Naive thymus-derived CD4-positive, alpha-beta T cell (primary cell): ENCODE measurements around the gene ASXL1. TPM values are rescaled to one million over a fixed set of nuclear protein-coding genes. Genes with fewer than 3 reads are reported as not detected.

Experiments
- ATAC-seq: fragments of 150-1000 bp; cut with Tn5 transposase; 2 replicates; pipeline ENCODE4 v1.10.0; 2021; ENCODE audit warnings: mild to moderate bottlenecking, moderate library complexity
- CTCF ChIA-PET: fragments of 350-600 bp; sonication (Branson Sonifier 250); formaldehyde crosslinking; loops from one replicate; lab custom pipeline; 2021; ENCODE audit warnings: antibody characterized with exemption; lab: Charles Lee
- POLR2A ChIA-PET: fragments of 350-600 bp; sonication (Branson Sonifier 250); formaldehyde crosslinking; loops from one replicate; lab custom pipeline; 2021; ENCODE audit warnings: antibody characterized with exemption, inconsistent platforms; lab: Charles Lee
- DNase-seq, 9 donors: peaks; one replicate each; pipeline versions ENCODE4 v3.0.0 to v3.0.0-alpha.2; 2020 to 2022; ENCODE audit warnings: mixed read lengths in 1 of 9
- H3K27ac ChIP-seq: one replicate; pipeline ENCODE4 v1.7.0; 2013; ENCODE audit warnings: mild to moderate bottlenecking, low read depth, low read length, moderate library complexity
- H3K27me3 ChIP-seq, 2 donors: one replicate each; pipeline ENCODE4 v1.7.0; 2013; ENCODE audit warnings: low read length in 2 of 2, mild to moderate bottlenecking in 2 of 2, moderate library complexity in 2 of 2; ENCODE audit not compliant: control insufficient read depth in 2 of 2, insufficient read depth in 2 of 2
- H3K36me3 ChIP-seq, 3 experiments: 1 replicate in 2 of 3; 2 replicates in 1 of 3; pipeline ENCODE4 v1.7.0; 2013; ENCODE audit warnings: low read length in 3 of 3, mild to moderate bottlenecking in 3 of 3, moderate library complexity in 1 of 3; ENCODE audit not compliant: insufficient read depth in 3 of 3, control insufficient read depth in 2 of 3
- H3K4me1 ChIP-seq, 2 donors: one replicate each; pipeline ENCODE4 v1.7.0; 2013; ENCODE audit warnings: low read length in 2 of 2, mild to moderate bottlenecking in 2 of 2, moderate library complexity in 1 of 2; ENCODE audit not compliant: control insufficient read depth in 2 of 2, insufficient read depth in 2 of 2
- H3K4me3 ChIP-seq: 2 replicates; pipeline ENCODE4 v1.7.0; 2013; ENCODE audit warnings: mild to moderate bottlenecking, low read length
- H3K9me3 ChIP-seq, 3 experiments: 1 replicate in 2 of 3; 2 replicates in 1 of 3; pipeline ENCODE4 v1.7.0; 2013; ENCODE audit warnings: low read length in 3 of 3; ENCODE audit not compliant: control insufficient read depth in 2 of 3
- H3K27ac Mint-ChIP-seq, 9 donors: one replicate each; pipeline ENCODE4 v1.8.0; 2020 to 2022; ENCODE audit warnings: mixed read lengths in 9 of 9, mild to moderate bottlenecking in 8 of 9, moderate library complexity in 5 of 9, inconsistent platforms in 2 of 9
- H3K27me3 Mint-ChIP-seq, 5 donors: one replicate each; pipeline ENCODE4 v1.8.0; 2021 to 2022; ENCODE audit warnings: mixed read lengths in 5 of 5, mild to moderate bottlenecking in 1 of 5
- H3K36me3 Mint-ChIP-seq, 5 donors: one replicate each; pipeline ENCODE4 v1.8.0; 2020 to 2022; ENCODE audit warnings: mixed read lengths in 5 of 5, mild to moderate bottlenecking in 3 of 5, inconsistent platforms in 1 of 5
- H3K4me1 Mint-ChIP-seq, 7 donors: one replicate each; pipeline ENCODE4 v1.8.0; 2020 to 2022; ENCODE audit warnings: mixed read lengths in 7 of 7, mild to moderate bottlenecking in 3 of 7, inconsistent platforms in 1 of 7
- H3K4me3 Mint-ChIP-seq, 10 donors: one replicate each; pipeline ENCODE4 v1.8.0; 2020 to 2022; ENCODE audit warnings: mild to moderate bottlenecking in 10 of 10, mixed read lengths in 10 of 10, moderate library complexity in 6 of 10, inconsistent platforms in 2 of 10
- H3K9me3 Mint-ChIP-seq, 11 donors: one replicate each; pipeline ENCODE4 v1.8.0; 2020 to 2022; ENCODE audit warnings: mixed read lengths in 11 of 11, mild to moderate bottlenecking in 4 of 11, inconsistent platforms in 1 of 11, moderate library complexity in 1 of 11
- intact Hi-C, 2 donors: fragments of 100-400 bp; cut with micrococcal nuclease; formaldehyde crosslinking; loops; one replicate each; pipeline ENCODE4 v1.15.1; 2023
- polyA plus RNA-seq, 2 donors: library from polyadenylated mRNA; unstranded; fragments of 300-500 nt; fragmentation: Illumina TruSeq; gene quantifications; one replicate each; pipeline ENCODE4 v1.2.3, GENCODE V29; 2021
- total RNA-seq, 6 experiments: library from RNA in 5 of 6; stranded (reverse) in 5 of 6; gene quantifications; 1 replicate in 5 of 6; 2 replicates in 1 of 6; pipeline ENCODE4 v1.2.3 and lab custom pipeline; 2021 to 2026

The ASXL1 gene
- total and polyA plus RNA-seq, 7 experiments from 2014 or later: 14.7 to 200 (median 147) TPM

DNA sequence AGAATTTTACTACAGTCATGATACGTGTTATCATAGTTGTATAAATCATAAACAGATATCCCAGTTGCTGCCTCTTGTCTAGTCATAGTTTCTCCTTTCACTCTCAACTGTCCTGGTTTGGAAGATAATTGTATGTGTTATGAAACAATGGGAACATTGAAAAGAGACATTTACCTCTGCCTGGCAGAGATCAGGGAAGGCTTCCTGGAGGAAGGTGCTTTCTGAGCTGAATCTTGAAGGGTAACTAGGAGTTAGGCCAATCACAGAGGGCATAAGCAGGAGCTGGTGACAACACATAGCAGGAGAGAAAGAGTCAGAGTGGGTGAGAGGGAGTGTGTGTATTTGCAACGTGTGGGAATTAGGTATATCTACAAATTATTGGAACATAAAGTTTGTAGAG is 5.4 kb downstream of the ASXL1 start:
- peaks cover 69 to 93% (median 84%) of the 10 kb centered on the region in 7 donors for H3K4me1 Mint-ChIP-seq
- ATAC-seq (no peak), DNase-seq (no peak)
- no peak overlapping the region for H3K4me3 ChIP-seq
- H3K27ac ChIP-seq: peak overlapping the region; percentile 4
- peaks cover 22 to 57% of the 10 kb centered on the region in 2 donors for H3K4me1 ChIP-seq
- H3K27me3 Mint-ChIP-seq: no peaks in the 10 kb centered on the region
- intact Hi-C loops: no loop called here
- peaks cover 0 to 5% (median 0%) of the 10 kb centered on the region in 3 experiments for H3K36me3 ChIP-seq
- peak overlapping the region; percentile 6 to 95 (median 63) for H3K4me3 Mint-ChIP-seq
- CTCF ChIA-PET: interaction anchor here (0.6 to 1.2 kb wide), 2 partner anchors 289 to 292 kb away, joined by 3 read pairs; no protein-coding TSS in a partner anchor
- H3K36me3 Mint-ChIP-seq: peaks cover 0 to 20% (median 5%) of the 10 kb centered on the region in 5 donors
- no peaks in the 10 kb centered on the region for H3K9me3 Mint-ChIP-seq
- peak overlapping the region; percentile 14 to 95 (median 71) for H3K27ac Mint-ChIP-seq
- POLR2A ChIA-PET: interaction anchor here (0.5 to 0.6 kb wide), 2 partner anchors 26 to 192 kb away, joined by 5 read pairs; no protein-coding TSS in a partner anchor
- no peaks in the 10 kb centered on the region for H3K9me3 ChIP-seq
- no peaks in the 10 kb centered on the region for H3K27me3 ChIP-seq

DNA sequence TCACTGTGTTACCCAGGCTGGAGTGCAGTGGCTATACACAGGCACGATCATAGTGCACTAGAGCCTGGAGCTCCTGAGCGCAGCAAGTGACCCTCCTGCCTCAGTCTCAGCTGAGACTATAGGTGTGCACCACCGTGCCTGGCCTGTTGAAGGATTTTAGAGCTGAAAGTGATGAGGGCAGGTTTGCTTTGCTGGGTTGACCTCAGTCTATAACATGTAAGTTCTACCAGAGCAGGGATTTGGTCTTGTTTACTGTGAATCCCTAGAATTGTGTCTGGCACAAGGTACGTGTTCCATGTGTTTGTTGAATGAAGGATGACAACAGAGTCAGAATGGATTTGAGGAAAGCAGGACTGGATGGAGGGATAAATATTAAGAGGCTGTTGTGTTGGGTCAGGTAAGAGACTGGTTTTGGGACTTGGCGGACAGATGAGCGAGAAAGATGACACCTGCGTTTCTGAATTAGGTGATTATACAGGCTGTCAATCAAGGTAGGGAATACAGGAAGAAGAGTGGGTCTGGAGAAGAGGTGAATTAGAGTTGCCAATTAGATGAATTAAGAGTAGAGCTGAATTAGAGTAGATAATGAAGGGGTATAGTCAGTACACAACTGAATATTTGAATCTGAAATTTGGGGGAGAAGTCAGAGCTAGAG is 6.5 kb downstream of the ASXL1 start:
- Mint-ChIP-seq H3K36me3 (peaks cover 0 to 18% (median 0%) of the 10 kb centered on the region in 5 donors), H3K27me3 (no peaks in the 10 kb centered on the region), H3K9me3 (no peaks in the 10 kb centered on the region), H3K4me1 (peaks cover 69 to 95% (median 86%) of the 10 kb centered on the region in 7 donors), H3K4me3 (peak overlapping the region in 9 of 10 donors; percentile 1 to 49 (median 35)), H3K27ac (peak overlapping the region; percentile 0 to 51 (median 13))
- H3K27ac ChIP-seq: no peak overlapping the region
- H3K4me3 ChIP-seq: no peak overlapping the region
- H3K4me1 ChIP-seq: peaks cover 22 to 57% of the 10 kb centered on the region in 2 donors
- ChIA-PET POLR2A (interaction anchor here (0.6 to 0.8 kb wide), 2 partner anchors 43 to 67 kb away, joined by 3 to 5 read pairs; no protein-coding TSS in a partner anchor), CTCF (interaction anchor here (0.8 kb wide), 1 partner anchor 23 kb away, joined by 3 read pairs; no protein-coding TSS in a partner anchor)
- no peaks in the 10 kb centered on the region for H3K9me3 ChIP-seq
- intact Hi-C loops: no loop called here
- H3K36me3 ChIP-seq: peaks cover 0 to 7% (median 5%) of the 10 kb centered on the region in 3 experiments
- no peaks in the 10 kb centered on the region for H3K27me3 ChIP-seq
- DNase-seq: no peak
- ATAC-seq: no peak

DNA sequence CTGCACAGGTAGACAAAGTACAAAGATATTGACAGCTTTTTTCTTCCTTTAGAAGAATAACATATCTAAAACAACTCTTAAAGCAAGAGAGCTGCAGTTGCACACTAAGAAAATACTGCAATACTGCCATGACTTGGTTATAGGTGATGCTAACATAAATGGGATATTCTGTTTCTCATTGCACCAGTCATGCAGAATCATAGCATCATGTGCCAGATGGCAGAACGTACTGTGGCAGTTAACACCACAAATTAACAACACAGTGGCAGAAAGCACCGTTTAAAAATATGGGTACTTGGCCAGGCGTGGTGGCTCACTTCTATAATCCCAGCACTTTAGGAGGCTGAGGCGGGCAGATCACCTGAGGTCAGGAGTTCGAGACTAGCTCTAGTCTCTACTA is 7.4 kb downstream of the ASXL1 start:
- peaks cover 0 to 10% (median 5%) of the 10 kb centered on the region in 3 experiments for H3K36me3 ChIP-seq
- Mint-ChIP-seq H3K4me1 (peaks cover 60 to 86% (median 78%) of the 10 kb centered on the region in 7 donors), H3K27me3 (no peaks in the 10 kb centered on the region), H3K36me3 (peaks cover 0 to 15% (median 0%) of the 10 kb centered on the region in 5 donors), H3K27ac (peak overlapping the region in 6 of 9 donors; percentile 0 to 51 (median 24)), H3K4me3 (peak overlapping the region in 5 of 10 donors; percentile 8 to 45 (median 35)), H3K9me3 (no peaks in the 10 kb centered on the region)
- H3K4me3 ChIP-seq: no peak overlapping the region
- no peak for DNase-seq
- CTCF ChIA-PET: no interaction called here
- ATAC-seq: no peak
- intact Hi-C loops: no loop called here
- H3K27me3 ChIP-seq: no peaks in the 10 kb centered on the region
- POLR2A ChIA-PET: interaction anchor here (0.8 kb wide), 1 partner anchor 42 kb away, joined by 3 read pairs; no protein-coding TSS in a partner anchor
- peaks cover 22 to 57% of the 10 kb centered on the region in 2 donors for H3K4me1 ChIP-seq
- no peaks in the 10 kb centered on the region for H3K9me3 ChIP-seq
- peak overlapping the region; percentile 18 for H3K27ac ChIP-seq

DNA sequence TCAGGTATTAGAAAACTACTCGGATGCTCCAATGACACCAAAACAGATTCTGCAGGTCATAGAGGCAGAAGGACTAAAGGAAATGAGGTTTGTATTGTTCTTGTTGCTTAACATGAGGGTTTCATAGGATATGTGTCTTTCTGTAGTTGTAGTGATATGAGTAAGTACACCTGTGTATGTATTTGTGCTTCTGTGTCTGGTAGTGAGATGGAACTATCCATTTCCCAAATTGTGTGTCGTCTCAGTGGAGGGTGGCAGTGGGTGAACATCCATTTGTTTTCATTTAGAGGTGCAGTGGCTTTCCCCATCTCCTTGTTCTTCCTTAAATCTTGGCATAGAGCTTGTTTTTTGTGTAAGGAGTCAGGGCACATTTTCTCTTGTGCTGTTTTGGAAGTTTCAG is 8.2 kb downstream of the ASXL1 start:
- Mint-ChIP-seq H3K27ac (peak overlapping the region in 8 of 9 donors; percentile 3 to 82 (median 39)), H3K27me3 (no peaks in the 10 kb centered on the region), H3K4me1 (peaks cover 54 to 78% (median 71%) of the 10 kb centered on the region in 7 donors), H3K4me3 (peak overlapping the region in 7 of 10 donors; percentile 0 to 35 (median 5)), H3K9me3 (no peaks in the 10 kb centered on the region), H3K36me3 (peaks cover 0 to 16% (median 0%) of the 10 kb centered on the region in 5 donors)
- no peak for ATAC-seq
- POLR2A ChIA-PET: interaction anchor here (0.8 kb wide), 1 partner anchor 220 kb away, joined by 3 read pairs; no protein-coding TSS in a partner anchor
- H3K36me3 ChIP-seq: peaks cover 0 to 14% (median 5%) of the 10 kb centered on the region in 3 experiments
- DNase-seq: no peak
- no peak overlapping the region for H3K4me3 ChIP-seq
- H3K4me1 ChIP-seq: peaks cover 22 to 49% of the 10 kb centered on the region in 2 donors
- CTCF ChIA-PET: interaction anchor here (1.0 kb wide), 1 partner anchor 10 kb away, joined by 3 read pairs; no protein-coding TSS in a partner anchor
- intact Hi-C loops: no loop called here
- H3K27ac ChIP-seq: no peak overlapping the region
- no peaks in the 10 kb centered on the region for H3K9me3 ChIP-seq
- H3K27me3 ChIP-seq: no peaks in the 10 kb centered on the region

DNA sequence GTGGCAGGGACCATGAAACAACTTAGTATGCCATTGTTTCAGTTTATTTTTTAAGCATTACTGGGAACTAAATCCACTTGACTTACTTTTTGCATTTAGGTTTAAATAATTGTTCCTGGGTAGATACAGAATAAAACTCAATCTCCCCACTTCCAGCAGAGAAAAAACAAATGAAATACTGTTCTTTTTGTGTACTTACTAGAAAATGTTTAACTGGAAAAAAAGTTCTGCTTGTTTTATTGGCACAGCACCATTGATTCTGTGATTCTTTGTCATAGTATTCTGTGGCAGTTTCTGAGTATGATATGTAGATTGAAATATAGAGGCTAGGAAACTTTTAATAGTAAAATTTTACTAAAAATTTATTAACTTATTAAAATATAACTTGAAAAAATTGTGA is 10.2 kb downstream of the ASXL1 start:
- ChIA-PET POLR2A (no interaction called here), CTCF (no interaction called here)
- Histone ChIP-seq H3K27me3 (no peaks in the 10 kb centered on the region), H3K36me3 (peaks cover 0 to 22% (median 5%) of the 10 kb centered on the region in 3 experiments), H3K9me3 (no peaks in the 10 kb centered on the region), H3K4me3 (no peak overlapping the region), H3K4me1 (peaks cover 15 to 34% of the 10 kb centered on the region in 2 donors), H3K27ac (no peak overlapping the region)
- DNase-seq (no peak), ATAC-seq (no peak)
- Mint-ChIP-seq H3K4me3 (peak overlapping the region in 2 of 10 donors; percentile 12 to 40), H3K4me1 (peaks cover 35 to 59% (median 53%) of the 10 kb centered on the region in 7 donors), H3K27ac (peak overlapping the region in 6 of 9 donors; percentile 6 to 69 (median 42)), H3K27me3 (no peaks in the 10 kb centered on the region), H3K9me3 (no peaks in the 10 kb centered on the region), H3K36me3 (peaks cover 0 to 18% (median 7%) of the 10 kb centered on the region in 5 donors)
- intact Hi-C loops: no loop called here

DNA sequence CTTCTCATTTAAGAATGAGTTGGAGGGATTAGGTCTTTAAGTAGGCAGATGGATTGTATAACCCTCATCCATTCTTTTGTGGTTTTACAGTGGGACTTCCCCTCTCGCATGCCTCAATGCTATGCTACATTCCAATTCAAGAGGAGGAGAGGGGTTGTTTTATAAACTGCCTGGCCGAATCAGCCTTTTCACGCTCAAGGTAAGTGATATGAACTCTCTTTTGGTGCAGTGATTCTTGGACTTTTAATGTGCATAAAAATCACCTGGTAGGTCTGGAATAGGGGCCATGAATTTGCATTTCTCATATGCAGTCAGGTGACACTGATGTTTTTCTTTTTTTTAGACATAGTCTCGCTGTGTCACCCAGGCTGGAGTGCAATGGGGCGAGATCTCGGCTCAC is 10.8 kb downstream of the ASXL1 start:
- Mint-ChIP-seq H3K4me3 (peak overlapping the region in 2 of 10 donors; percentile 1 to 13), H3K9me3 (no peaks in the 10 kb centered on the region), H3K27ac (peak overlapping the region in 3 of 9 donors; percentile 6 to 46 (median 34)), H3K27me3 (no peaks in the 10 kb centered on the region), H3K4me1 (peaks cover 30 to 53% (median 47%) of the 10 kb centered on the region in 7 donors), H3K36me3 (peaks cover 0 to 18% (median 7%) of the 10 kb centered on the region in 5 donors)
- POLR2A ChIA-PET: no interaction called here
- Histone ChIP-seq H3K27ac (no peak overlapping the region), H3K36me3 (peaks cover 0 to 28% (median 5%) of the 10 kb centered on the region in 3 experiments), H3K4me1 (peaks cover 12 to 28% of the 10 kb centered on the region in 2 donors), H3K27me3 (no peaks in the 10 kb centered on the region), H3K9me3 (no peaks in the 10 kb centered on the region), H3K4me3 (no peak overlapping the region)
- DNase-seq: no peak
- ATAC-seq: peak; percentile 57
- intact Hi-C loops: no loop called here
- CTCF ChIA-PET: no interaction called here
